ENCODE measurements around the gene C1orf198.

DNA sequence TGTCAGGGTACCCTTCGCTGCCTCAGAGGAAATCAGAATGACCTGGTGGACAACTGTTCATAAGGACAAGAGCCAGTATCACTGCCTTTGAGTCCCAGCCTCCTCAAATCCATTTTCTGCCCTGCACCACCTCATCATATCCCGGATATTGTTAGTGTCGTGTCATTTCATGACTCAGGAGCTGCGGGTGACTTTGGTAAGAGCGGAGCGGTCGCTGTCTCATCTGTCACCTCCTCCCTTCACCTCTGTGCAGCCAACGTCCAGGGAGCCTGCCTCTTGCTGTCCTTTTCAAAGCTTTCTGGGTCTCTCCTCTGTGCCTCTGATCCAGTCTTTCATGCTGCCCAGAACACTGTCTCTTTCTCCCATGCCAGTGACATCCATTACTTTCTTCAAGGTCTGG, 7.0 kb upstream of the C1orf198 start:
- TF ChIP-seq, protein P1, sequence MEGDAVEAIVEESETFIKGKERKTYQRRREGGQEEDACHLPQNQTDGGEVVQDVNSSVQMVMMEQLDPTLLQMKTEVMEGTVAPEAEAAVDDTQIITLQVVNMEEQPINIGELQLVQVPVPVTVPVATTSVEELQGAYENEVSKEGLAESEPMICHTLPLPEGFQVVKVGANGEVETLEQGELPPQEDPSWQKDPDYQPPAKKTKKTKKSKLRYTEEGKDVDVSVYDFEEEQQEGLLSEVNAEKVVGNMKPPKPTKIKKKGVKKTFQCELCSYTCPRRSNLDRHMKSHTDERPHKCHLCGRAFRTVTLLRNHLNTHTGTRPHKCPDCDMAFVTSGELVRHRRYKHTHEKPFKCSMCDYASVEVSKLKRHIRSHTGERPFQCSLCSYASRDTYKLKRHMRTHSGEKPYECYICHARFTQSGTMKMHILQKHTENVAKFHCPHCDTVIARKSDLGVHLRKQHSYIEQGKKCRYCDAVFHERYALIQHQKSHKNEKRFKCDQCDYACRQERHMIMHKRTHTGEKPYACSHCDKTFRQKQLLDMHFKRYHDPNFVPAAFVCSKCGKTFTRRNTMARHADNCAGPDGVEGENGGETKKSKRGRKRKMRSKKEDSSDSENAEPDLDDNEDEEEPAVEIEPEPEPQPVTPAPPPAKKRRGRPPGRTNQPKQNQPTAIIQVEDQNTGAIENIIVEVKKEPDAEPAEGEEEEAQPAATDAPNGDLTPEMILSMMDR (IDR thresholded peaks at IDR 0.05; ENCODE audit: low read depth, low read length, poor library complexity, severe bottlenecking) = no peak
- no peak for TF ChIP-seq EZH2phosphoT487 (IDR thresholded peaks at IDR 0.05; ENCODE audit: borderline replicate concordance, low read length)
